ENCODE results near the gene ABLIM2. TPM values are rescaled to one million over a fixed set of nuclear protein-coding genes. Genes with fewer than 3 reads are reported as not detected.

The ABLIM2 gene
- total and polyA plus RNA-seq, 2 of the 4 experiments (the other 2 are of a cell fraction): under 0.01 to 0.10 TPM

- Histone ChIP-seq H3K36me3 (ENCODE audit: control insufficient read depth, insufficient read depth, low read length) (no peaks in the 10 kb centered on the region), H4K5ac (ENCODE audit: low read depth, low read length) (no peak overlapping the region), H3K4me2 (ENCODE audit: low read depth, low read length) (no peak overlapping the region), H3K4me1 (ENCODE audit: control insufficient read depth, insufficient read depth, low read length) (no peaks in the 10 kb centered on the region), H3K56ac (ENCODE audit: extremely low read depth, insufficient read depth, low read length) (no peak overlapping the region), H3K4ac (ENCODE audit: low read depth, low read length) (no peak overlapping the region), H2AFZ (replicated peaks; ENCODE audit: low read length, poor library complexity) (no peak overlapping the region), H4K20me1 (ENCODE audit: insufficient read depth, low read length) (no peaks in the 10 kb centered on the region), H3K27ac (ENCODE audit: insufficient read depth, low read length) (no peak overlapping the region), H3K18ac (ENCODE audit: low read depth, low read length) (no peak overlapping the region), H2BK5ac (ENCODE audit: low read depth, low read length, poor library complexity, severe bottlenecking) (no peak overlapping the region), H3K79me1 (ENCODE audit: low read depth in 1 of 2, low read length in 2 of 2) (no peaks in the 10 kb centered on the region), H2BK15ac (ENCODE audit: low read depth, low read length) (no peak overlapping the region), H3K27me3 (ENCODE audit: control insufficient read depth, insufficient read depth, low read length) (peaks cover 37% of the 10 kb centered on the region), H3K23ac (ENCODE audit: low read depth, low read length) (no peak overlapping the region), H3K9me3 (ENCODE audit: control insufficient read depth, insufficient read depth, low read length) (no peaks in the 10 kb centered on the region), H4K91ac (ENCODE audit: insufficient read depth, low read depth, low read length) (no peak overlapping the region), H2BK120ac (ENCODE audit: low read depth, low read length) (no peak overlapping the region), H2AK9ac (replicated peaks; ENCODE audit: low read depth, low read length, poor library complexity) (no peak overlapping the region), H2AK5ac (ENCODE audit: low read depth, low read length) (no peak overlapping the region), H2BK20ac (ENCODE audit: low read depth, low read length) (no peak overlapping the region), H3K14ac (replicated peaks; ENCODE audit: low read depth, low read length) (no peak overlapping the region), H4K8ac (ENCODE audit: low read depth in 2 of 2, low read length in 2 of 2) (no peak overlapping the region), H3K4me3 (ENCODE audit: insufficient read depth, low read depth, low read length) (no peak overlapping the region), H3K9ac (ENCODE audit: low read depth, low read length) (no peak overlapping the region), H3K9me1 (ENCODE audit: insufficient read depth, low read length) (no peaks in the 10 kb centered on the region)
- ATAC-seq (ENCODE audit: low read depth) (no peak), DNase-seq (no peak)
- POLR2A ChIA-PET (ENCODE audit: unreplicated experiment): no interaction called here
- 55% methylated on average over 12 of the region's 14 CpGs; no CpG with 5 or more reads in 1 of the 2 experiments for WGBS, 2 experiments (ENCODE audit: extremely low coverage in 2 of 2, insufficient read length in 1 of 2)
- BruUV-seq (replicated peaks): no TSS peak
- intact Hi-C loops (cut with micrococcal nuclease) (no loop called here), dilution Hi-C loops (cut with HindIII; ENCODE audit: low sequenced_read_pairs, unreplicated experiment) (no loop called here), in situ Hi-C loops (cut with MboI; ENCODE audit: low sequenced_read_pairs) (no loop called here)
- CTCF ChIA-PET: no interaction called here
- TF ChIP-seq CTCF (conservative IDR thresholded peaks at IDR 0.05; ENCODE audit: low read depth, low read length) (no peak), FOS (IDR thresholded peaks at IDR 0.05; ENCODE audit: low read depth, low read length) (no peak), USF2 (IDR thresholded peaks at IDR 0.05; ENCODE audit: low read depth, low read length) (no peak), RFX5 (IDR thresholded peaks at IDR 0.05; ENCODE audit: low read depth, low read length) (no peak), RCOR1 (IDR thresholded peaks at IDR 0.05; ENCODE audit: insufficient replicate concordance, low read length) (no peak), SMC3 (IDR thresholded peaks at IDR 0.05; ENCODE audit: low read depth, low read length) (no peak), MAZ (IDR thresholded peaks at IDR 0.05; ENCODE audit: borderline replicate concordance, low read depth, low read length) (no peak), BHLHE40 (IDR thresholded peaks at IDR 0.05; ENCODE audit: low read depth, low read length) (no peak), CEBPB (IDR thresholded peaks at IDR 0.05; ENCODE audit: low read depth, low read length) (no peak), ELK1 (IDR thresholded peaks at IDR 0.05; ENCODE audit: borderline replicate concordance, low read depth, low read length) (no peak), POLR2A (IDR thresholded peaks at IDR 0.05; ENCODE audit: low read depth, low read length) (no peak), MAFK (IDR thresholded peaks at IDR 0.05; ENCODE audit: low read depth, low read length) (no peak), MXI1 (IDR thresholded peaks at IDR 0.05; ENCODE audit: borderline replicate concordance, low read depth, low read length) (no peak), RAD21 (IDR thresholded peaks at IDR 0.05; ENCODE audit: low read length) (no peak), CHD1 (IDR thresholded peaks at IDR 0.05; ENCODE audit: low read depth, low read length) (no peak), NFE2L2 (IDR thresholded peaks at IDR 0.05; ENCODE audit: low read depth, low read length) (no peak)
These were observed 71.7 kb downstream of the ABLIM2 start for GRCh38 chr4:8086783-8087445.
